H54 (cell line): ENCODE data around the gene CMTM1.
"Not testable (repeated sequence)": the region's sequence is repeated elsewhere in the genome, so short reads cannot be mapped to it uniquely, and the experiment has no call there.

Source experiments
- DNase-seq: peaks from one replicate; pipeline ENCODE4 v3.0.0; 2011; ENCODE audit warnings: low spot score, mixed read lengths; ENCODE audit not compliant: insufficient read length
- FAIRE-seq: peaks from 3 replicates; lab custom pipeline; 2011; peaks lifted over from hg19 to GRCh38; lab: Jason Lieb, UNC
- POLR2A ChIP-seq: IDR thresholded peaks from 2 replicates; pipeline ENCODE4 v1.6.1; 2011; ENCODE audit warnings: low read depth, mild to moderate bottlenecking, low read length

The CMTM1 gene

GRCh38 chr16:66578651-66579531 lies 12.7 kb downstream of the CMTM1 start, which contains the start of gene CMTM2:
Gene CMTM2, plus strand, starts transcription at chr16:66579463. Its CDS starts 145 bp downstream, at chr16:66579608.
- no peak for FAIRE-seq
- no peak for TF ChIP-seq POLR2A
- DNase-seq: no peak

- FAIRE-seq (peak; percentile 60), DNase-seq (peak; percentile 45)
- no peak for TF ChIP-seq POLR2A
Observed at GRCh38 chr16:66580605-66581209, 14.5 kb downstream of the CMTM1 start.

GRCh38 chr16:66581246-66581952 lies 15.2 kb downstream of the CMTM1 start:
- FAIRE-seq: no peak
- no peak for DNase-seq
- TF ChIP-seq POLR2A: no peak

- FAIRE-seq (no peak), DNase-seq (no peak)
- TF ChIP-seq POLR2A: no peak
Observed at GRCh38 chr16:66585481-66586239, 19.4 kb downstream of the CMTM1 start.

GRCh38 chr16:66587881-66588600 lies 21.8 kb downstream of the CMTM1 start:
- TF ChIP-seq POLR2A: no peak
- FAIRE-seq: no peak

GRCh38 chr16:66588981-66589713 lies 22.9 kb downstream of the CMTM1 start:
- DNase-seq (peak; percentile 35), FAIRE-seq (no peak)
- TF ChIP-seq POLR2A: no peak

More at GRCh38 chr16:66587881-66588600, 21.8 kb downstream of the CMTM1 start:
- DNase-seq: no peak

GRCh38 chr16:66590322-66590721 lies 24.1 kb downstream of the CMTM1 start:
- DNase-seq (no peak), FAIRE-seq (no peak)
- TF ChIP-seq POLR2A: no peak

- FAIRE-seq: no peak
- TF ChIP-seq POLR2A: no peak
- no peak for DNase-seq
Observed at GRCh38 chr16:66591018-66591417, 24.8 kb downstream of the CMTM1 start.

GRCh38 chr16:66592241-66592640 lies 26.0 kb downstream of the CMTM1 start:
- TF ChIP-seq POLR2A: no peak
- no peak for FAIRE-seq
- no peak for DNase-seq

- FAIRE-seq: no peak
Observed at GRCh38 chr16:66592814-66593213, 26.6 kb downstream of the CMTM1 start.

GRCh38 chr16:66594739-66595138 lies 28.5 kb downstream of the CMTM1 start:
- DNase-seq (no peak), FAIRE-seq (no peak)
- TF ChIP-seq POLR2A: no peak

More at GRCh38 chr16:66592814-66593213, 26.6 kb downstream of the CMTM1 start:
- no peak for DNase-seq
- TF ChIP-seq POLR2A: no peak

- not testable (repeated sequence) for FAIRE-seq
Observed at GRCh38 chr16:66596559-66596958, 30.3 kb downstream of the CMTM1 start.

More at GRCh38 chr16:66596559-66596958, 30.3 kb downstream of the CMTM1 start:
- DNase-seq: not testable (repeated sequence)
